HG02642 (cell line): ENCODE measurements around the gene CALB2.
"Not testable (repeated sequence)": the region's sequence is repeated elsewhere in the genome, so short reads cannot be mapped to it uniquely, and the experiment has no call there.

Source experiments
- ATAC-seq: cut with Tn5 transposase; IDR thresholded peaks from one replicate; pipeline ENCODE4 v1.9.1; 2021; ENCODE audit warnings: mild to moderate bottlenecking; ENCODE audit not compliant: unreplicated experiment, poor library complexity

Gene CALB2

DNA sequence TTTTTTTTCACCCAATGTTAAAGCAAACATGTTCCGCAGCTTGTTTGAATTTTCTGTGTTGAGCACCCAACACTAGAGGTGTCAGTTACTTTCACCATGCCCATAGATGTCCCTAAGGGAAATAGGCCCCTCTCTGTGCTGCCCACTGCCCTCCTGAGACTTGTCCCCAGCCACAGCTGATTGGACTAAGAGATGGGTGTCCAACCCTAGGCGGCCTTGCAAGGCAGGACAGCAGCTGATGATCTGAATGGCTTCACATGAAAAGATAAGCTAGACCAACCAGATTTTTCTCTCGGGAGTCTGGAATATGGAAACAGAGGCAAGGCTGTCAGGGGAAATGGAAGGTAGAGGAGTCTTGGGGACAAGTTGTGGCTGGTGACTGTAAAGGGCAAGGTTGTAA is 6.1 kb upstream of the CALB2 start:
- no peak for ATAC-seq

DNA sequence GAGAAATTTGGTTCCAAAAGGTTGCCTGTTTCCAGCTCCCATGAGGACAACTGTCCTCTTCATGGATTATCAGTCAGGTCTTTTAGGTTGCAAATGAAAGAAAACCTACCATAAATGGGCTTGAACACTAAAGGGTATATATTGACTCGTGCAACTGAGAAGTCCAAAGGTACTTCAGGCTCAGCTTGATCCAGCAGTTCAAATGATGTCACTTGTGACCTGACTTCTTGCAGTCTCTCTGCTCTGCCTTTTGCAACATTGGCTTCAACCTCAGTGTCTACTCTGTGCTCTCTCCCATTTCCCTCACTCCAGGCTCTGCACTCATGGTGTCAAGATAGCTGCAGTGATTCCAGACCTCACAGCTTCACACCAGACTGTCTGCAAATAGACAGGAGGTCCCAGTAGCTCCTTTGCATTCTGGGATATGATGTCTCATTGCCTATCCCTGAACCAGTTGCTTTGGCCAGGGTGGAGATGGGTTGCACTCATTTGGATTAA is 5.5 kb upstream of the CALB2 start:
- no peak for ATAC-seq

DNA sequence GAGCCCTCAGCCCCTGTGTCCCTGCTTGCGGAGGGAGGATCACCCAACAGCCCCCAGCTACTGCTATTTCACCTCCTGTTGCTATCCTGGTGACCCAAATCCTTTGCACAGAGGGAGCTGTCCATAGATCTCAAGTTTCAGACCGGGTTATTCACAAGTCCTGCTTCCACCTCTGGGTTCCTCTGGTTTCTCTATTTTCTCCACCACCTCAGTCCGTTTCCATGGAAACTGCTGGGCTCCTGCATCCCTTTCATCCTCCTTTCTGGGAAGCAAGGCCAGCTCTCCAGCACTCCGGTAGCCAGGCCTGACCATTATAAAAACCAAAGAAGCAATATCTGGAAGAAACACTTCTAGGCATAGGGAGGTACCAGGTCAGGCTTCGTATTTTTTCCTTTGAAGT is 4.8 kb upstream of the CALB2 start:
- no peak for ATAC-seq

DNA sequence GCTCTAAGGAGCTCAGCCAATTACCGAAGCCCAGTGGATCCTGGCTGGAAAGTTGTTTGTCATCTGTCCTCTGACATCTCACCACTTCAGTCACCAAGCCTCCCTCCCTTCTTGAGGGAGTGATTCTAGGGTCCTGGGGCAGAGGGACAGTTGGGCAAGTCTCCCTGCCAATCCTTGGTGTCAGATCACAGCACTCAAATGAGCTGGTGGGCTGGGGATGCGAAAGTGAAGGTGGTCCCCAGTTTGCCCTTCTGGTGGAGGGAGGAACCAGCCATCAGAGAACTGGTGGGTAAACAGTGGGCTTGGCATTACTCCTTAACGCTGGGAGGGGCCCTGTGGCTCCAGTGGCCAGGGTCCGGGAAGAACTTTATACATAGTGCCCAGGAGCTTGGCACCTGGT is 4.4 kb upstream of the CALB2 start:
- no peak for ATAC-seq

DNA sequence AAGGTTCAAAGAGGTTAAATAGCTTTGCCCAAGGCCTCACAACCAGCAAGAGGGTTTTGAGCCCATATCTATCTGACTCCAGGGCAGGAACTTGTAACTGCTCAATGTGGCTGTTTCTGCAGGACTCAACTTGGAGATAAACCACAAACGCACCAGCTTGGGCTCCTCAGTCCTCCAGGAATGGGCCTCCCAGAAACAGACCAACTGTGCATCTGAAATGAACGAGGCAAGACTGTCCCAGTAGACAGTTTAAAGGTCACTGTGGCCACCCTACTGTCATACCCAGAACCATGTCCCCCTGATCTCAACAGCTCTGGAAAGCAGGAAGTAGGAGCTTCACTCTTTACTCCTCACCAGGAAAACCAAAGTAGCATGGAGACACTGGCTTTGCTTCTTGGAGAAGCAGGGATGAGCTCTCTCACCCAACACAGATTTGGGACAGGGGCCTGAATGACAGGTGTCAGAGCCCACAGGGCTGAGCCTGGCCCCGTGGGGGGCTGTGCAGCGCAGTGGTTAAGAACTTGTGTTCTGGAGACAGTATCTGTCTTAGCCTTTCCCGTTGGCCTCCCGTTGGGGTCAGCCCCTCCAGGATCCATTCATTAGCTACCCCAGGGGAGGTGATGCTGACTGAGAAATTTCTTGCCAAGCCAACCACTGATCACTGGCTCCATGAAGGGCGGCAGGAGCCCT is 2.3 kb upstream of the CALB2 start:
- ATAC-seq = no peak

DNA sequence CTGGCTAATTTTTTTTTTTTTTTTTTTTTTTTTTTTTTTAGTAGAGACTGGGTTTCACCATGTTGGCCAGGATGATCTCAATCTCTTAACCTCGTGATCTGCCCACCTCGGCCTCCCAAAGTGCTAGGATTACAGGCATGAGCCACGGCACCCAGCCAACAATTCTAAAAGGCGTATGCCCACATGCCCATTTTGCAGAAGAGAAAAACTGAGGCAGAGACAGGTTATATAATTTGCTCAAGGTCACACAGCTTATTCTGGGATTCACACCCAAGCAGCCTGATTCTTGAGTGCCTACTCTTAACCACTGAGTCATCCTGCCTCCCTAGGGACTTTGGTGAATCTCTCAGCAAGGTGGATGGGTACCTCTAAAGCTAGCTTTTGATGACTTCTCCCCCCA is 1.6 kb upstream of the CALB2 start:
- ATAC-seq = not testable (repeated sequence)

DNA sequence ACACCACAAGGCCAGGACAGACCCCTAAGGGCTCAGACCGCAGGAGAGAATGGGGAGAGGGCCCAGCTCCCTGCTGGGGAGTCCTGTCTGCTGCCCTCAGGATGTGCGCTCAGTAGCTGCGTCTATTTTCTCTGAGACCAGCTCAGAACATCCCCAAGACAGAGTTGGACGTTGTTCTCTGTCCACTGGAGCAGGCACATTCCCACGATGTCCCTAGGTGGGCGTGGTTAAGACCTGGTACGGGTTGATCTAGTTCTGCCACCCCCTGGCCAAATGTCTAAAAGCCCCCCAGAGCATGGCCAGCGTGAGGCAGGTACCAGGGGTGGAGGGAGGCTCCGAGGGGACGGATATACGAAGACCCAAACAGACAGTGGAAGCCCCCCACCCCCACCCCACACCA is 842 bp upstream of the CALB2 start:
- no peak for ATAC-seq

DNA sequence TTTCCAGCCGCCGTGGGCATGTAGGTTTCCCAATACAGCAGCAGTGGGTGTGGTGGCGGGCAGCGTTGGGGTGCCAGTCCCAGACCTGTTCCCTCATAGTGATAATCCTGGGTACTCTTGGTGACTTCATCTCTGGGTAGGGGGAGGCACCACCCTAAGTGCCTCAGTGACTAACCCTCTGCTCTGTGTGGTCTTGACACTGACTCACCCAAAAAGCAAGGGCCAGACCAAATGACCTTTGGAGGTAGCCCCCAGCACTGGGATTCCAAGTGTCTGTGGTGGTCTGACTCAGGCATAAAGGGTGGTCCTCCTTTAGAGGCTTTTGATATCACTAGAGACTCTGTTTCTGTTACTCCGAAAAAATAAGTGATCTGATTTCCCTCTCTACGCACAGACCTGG is 908 bp downstream of the CALB2 start:
- no peak for ATAC-seq

DNA sequence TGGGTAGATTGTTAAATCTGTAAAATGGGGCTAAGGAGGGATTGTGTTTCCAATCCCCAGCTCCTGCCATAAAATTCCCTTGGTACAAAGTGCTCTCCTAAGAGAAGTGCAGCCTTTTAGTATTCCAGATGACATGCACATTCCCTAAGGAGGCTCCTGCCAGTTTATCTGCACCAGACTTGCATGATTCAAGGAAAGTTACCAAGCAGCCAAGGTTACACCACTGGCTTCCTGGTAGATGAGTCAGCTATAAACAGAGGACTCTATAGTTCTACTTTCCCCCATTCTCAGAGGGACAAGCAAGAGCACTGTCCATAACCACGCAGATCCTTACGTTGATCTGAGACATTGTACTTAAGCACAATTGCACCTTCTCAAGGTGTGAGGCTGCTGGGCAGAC is 1.9 kb downstream of the CALB2 start:
- no peak for ATAC-seq

DNA sequence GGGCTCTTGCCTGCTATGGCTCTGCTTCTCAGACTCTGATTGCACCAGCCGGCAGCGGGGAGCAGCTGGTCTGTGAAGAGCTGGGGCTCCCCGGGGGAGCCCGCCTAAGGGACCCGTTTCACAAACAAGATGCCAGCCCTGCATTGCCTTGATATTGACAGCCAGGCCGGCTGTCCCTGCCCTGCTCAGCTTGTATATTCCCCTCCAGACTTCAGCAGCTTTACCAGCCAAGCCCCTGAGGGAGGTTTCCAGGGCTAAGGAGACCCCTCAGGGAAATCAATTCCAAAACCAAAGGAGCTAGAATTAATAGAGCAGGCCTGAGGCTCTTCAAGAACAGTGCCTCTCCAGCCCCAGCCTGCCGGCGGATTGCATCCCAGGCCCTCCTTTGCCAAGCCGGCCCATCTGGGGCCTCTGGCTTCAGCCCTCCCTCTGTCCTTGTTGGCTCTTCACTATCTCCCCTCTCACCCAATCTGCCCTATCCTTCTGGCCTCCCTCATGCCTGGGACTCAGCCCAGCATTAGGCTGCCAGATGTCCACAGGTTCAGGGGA is 5.7 kb downstream of the CALB2 start:
- ATAC-seq = no peak

DNA sequence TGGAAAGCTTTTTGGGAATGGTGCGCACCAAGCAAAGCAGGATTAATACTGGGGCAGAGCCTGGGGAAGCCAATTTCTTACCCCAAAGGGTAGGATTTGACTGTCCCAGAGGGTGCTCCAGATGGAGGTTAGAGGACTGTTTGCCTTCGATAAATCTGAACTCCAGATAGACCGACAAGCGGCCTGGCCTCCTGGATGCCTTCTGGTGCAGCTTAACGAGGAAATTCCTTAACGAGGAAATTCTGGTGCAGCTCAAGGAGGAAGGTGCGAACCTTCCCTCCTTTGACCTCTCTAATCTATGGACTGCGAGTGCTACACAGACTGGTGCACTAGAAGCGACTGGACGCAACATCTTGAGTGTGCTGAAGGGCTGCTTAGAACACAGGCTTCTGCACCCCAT is 6.5 kb downstream of the CALB2 start:
- no peak for ATAC-seq

DNA sequence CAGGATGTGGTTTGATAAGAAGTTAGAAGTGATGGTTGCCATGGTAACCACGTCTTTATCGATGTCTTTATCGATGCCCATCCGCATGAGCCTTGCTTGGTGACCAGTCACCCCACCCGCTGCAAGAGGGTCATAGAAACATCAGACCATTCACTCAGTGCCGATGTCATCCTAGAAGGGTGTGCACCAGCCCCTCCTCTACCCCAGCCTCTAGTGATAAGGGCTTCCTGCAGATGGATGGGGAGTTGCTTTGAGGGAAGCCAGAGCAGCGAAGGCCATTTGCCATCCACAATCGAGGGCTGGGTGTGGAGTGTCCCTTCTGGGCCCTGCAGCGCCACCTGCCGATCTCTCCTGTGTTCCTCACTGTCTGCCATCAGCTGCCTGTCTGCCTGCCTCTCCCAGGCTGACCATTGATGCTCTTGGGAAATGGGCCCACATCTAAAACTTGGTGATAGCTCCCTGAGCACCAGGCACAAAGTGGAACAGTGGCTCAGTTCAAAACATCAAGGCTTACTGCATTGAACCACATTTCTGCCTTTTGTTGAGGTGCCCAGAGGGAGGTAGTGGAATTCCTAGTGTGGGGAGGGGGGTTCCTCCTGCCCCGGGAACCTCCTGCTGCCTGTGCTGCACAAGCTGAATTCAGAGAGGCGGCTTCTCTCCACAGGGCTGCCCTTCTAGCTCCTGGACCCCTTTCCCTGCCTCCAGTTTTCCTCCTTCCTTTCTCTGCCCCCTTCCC is 8.9 kb downstream of the CALB2 start:
- no peak for ATAC-seq

DNA sequence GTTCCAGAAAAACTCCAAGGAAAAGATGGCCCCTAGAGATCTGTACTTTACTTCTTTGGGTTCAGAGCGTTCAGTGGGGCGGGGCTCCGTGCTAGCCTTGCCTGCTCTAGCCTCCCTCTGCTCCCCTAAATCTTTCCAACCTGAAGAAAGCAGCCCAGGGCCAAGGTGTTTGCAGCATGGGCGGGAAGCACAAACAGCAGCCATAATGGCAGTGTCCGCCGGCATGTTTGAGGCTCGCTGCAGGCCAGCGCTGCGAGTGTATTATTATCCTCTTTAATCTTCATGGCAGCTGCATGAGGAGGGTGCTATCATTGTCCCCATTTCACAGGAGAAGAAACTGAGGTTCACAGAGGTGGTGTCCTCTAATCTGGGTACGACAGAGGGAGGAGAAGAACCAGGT is 10.4 kb downstream of the CALB2 start:
- no peak for ATAC-seq

DNA sequence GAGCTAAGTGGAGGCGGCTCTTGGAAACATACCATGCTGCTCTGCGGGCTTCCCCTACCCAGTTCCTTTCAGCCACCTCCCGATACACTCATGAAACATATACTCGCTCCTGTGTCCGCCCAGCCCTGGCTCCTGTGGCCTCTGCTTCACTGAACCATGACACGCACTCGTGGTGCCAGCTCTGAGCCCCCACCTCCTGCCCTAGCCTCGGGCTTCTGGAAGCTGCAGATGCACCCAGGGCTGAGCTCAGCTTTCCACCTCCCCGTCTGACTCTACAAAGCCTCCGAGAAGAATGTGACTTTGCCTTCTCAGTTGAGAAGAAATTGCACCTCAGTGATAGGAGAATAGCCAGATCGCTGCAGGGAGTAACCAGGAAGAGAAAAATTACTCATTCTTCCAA is 11.0 kb downstream of the CALB2 start:
- ATAC-seq = no peak

DNA sequence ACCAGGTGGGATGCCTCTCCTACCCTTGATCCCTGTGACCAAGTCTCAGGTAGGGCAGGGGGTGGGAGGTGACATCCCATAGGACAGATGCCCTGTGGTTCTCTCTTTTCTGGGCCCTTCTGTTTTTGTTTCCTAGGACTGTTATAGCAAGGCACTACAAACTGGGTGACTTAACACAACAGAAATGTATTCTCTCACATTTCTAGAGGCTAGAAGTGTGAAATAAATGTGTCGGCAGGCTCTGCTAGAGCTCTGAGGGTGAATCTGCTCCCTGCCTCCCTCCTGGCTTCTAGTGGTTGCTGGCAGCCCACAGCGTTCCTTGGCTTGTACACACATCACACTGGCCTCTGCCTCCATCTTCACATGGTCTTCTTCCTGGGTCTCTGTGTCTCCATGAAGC is 12.7 kb downstream of the CALB2 start:
- ATAC-seq = no peak

DNA sequence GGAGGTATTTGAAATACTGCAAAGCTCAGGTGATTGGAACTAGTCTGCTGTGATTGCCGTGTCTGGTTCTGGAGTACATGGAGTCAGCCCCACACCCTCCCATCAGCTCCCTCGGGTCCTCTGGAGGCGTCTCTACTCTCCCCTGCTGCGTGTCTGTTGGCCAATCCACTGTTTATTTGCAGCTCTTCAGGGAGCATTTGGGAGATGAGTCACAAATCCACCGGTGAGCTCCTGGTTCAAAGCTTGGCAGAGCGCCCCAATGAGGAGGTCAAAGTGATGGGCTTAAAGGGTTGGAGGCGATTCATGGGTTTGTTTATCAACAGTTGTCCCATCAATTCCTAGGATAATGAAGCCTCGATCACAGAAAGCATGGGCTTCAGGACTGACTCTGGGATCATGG is 14.6 kb downstream of the CALB2 start:
- ATAC-seq = no peak

DNA sequence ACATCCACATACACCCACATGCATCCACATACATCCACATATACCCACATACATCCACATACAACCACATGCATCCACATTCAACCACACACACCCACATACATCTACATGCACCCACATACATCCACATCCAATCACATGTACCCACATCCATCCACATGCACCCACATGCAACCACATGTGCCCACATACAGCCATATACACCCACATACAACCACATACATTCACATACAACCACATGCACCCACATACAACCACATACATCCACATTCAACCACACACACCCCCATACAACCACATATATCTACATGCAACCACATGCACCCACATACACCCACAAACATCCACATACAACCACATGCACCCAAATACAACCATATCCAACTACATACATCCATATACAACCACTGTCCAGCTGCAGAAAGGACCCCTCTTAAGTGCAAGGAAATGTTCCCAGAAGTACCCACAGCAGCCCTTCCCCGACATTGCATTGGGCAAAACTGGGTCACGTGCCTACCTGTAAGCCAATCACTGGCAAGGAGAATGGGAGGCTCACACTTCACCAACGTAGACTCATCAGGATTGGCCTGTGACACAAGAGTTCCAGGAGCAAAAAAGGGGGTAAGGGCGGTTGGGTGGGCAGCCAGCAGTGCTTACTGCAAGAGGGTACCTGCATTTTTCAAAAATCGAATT is 18.1 kb downstream of the CALB2 start:
- ATAC-seq = no peak

DNA sequence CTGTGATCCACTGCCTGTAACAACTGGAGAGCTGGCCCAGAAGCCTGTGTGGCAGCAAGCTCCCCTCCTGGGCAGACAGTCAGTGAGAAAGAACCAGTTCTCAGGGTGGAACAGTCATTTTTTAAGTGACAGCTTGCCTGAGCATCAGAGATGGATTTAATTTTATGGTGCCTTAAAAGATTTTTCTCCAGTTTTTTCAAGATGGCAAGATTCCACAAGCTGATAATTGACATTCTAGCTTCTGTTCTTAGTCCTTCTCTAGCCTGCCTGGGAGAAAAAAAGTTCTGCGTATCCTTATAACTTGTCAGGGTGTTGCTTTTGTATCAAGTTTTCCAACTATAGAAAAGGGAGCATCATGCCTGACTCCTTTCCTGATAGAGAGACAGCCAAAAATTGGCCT is 21.2 kb downstream of the CALB2 start:
- ATAC-seq = no peak

DNA sequence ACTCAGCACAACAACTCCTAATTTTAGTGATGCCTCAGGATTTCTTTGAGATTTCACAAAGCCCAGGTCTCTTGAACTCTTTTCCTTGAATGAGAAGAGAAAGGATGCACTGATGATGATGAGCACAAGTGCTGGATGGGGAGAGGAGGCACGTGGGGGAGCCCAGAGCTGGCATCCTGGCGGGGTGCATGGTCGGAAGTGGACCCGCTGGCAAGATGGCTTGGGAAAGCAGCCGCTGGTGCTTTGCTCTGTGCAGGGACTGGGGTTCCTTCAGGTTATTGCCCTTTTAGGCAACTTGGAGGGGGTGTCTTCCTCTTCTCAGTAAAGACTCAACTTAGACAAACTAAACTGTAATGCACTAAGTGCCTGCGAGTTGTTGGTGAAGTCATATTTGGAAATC is 22.3 kb downstream of the CALB2 start:
- ATAC-seq = no peak

DNA sequence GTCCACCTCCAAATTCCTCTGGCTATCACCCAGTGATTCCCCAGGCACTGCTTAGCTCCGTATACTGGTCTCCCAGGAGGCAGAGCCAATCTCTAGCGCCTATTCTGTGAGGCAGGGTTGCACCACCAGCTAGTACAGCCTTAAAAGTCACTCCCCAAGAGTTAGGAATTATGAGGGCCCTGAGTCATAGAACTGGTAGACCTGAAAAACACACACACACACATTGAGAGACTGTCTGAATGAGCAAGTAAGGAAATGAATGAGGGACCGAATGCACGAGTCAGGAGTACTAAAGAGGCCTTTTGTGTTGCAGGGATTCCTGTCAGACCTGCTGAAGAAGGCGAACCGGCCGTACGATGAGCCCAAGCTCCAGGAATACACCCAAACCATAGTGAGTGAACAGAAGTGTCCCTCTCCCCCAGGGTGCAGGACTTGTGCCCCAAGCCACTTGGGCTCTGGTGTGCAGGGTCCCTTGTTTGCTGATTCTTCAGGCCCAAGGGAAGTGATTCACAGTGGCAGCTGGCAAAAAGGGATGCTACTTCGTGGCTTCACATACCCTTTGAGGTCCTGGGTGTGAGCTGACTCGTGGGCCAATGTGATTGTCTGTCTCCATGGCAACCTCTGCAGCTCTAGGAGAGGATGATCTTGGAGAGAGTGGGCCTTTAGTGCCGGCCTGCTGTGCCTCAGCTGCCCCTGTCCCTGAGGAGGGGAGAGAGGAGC is 24.7 kb downstream of the CALB2 start:
- ATAC-seq = no peak
